ENCODE measurements around the gene MRPS27. TPM values are rescaled to one million over a fixed set of nuclear protein-coding genes. Genes with fewer than 3 reads are reported as not detected.
"Not testable (repeated sequence)": the region's sequence is repeated elsewhere in the genome, so short reads cannot be mapped to it uniquely, and the experiment has no call there.

MRPS27 gene
- total RNA-seq, 2 experiments from 2014 or later = 48.2 to 53.9 TPM

GRCh38 chr5:72185496-72186329, 134.3 kb downstream of the MRPS27 start:
- H3K9me3 Mint-ChIP-seq (ENCODE audit: insufficient read depth) = no peaks in the 10 kb centered on the region
- CTCF ChIA-PET = no interaction called here

GRCh38 chr5:72184408-72184807, 135.6 kb downstream of the MRPS27 start:
- Mint-ChIP-seq H3K27me3 (ENCODE audit: low read depth) (peaks cover 45% of the 10 kb centered on the region), H3K36me3 (ENCODE audit: low read depth) (no peaks in the 10 kb centered on the region), H3K27ac (no peak overlapping the region), H3K4me3 (no peak overlapping the region), H3K9me3 (ENCODE audit: insufficient read depth) (no peaks in the 10 kb centered on the region), H3K4me1 (ENCODE audit: low read depth) (no peaks in the 10 kb centered on the region)
- ChIA-PET POLR2A (no interaction called here), CTCF (no interaction called here)
- no peak for DNase-seq
- ATAC-seq = no peak

More at GRCh38 chr5:72185496-72186329, 134.3 kb downstream of the MRPS27 start:
- H3K36me3 Mint-ChIP-seq (ENCODE audit: low read depth) = no peaks in the 10 kb centered on the region
- ATAC-seq (no peak), DNase-seq (no peak)
- no peak overlapping the region for H3K27ac Mint-ChIP-seq
- H3K4me3 Mint-ChIP-seq = no peak overlapping the region
- H3K27me3 Mint-ChIP-seq (ENCODE audit: low read depth) = peaks cover 44% of the 10 kb centered on the region
- POLR2A ChIA-PET = no interaction called here
- H3K4me1 Mint-ChIP-seq (ENCODE audit: low read depth) = no peaks in the 10 kb centered on the region

- Mint-ChIP-seq H3K9me3 (ENCODE audit: insufficient read depth) (no peaks in the 10 kb centered on the region), H3K27ac (no peak overlapping the region), H3K27me3 (ENCODE audit: low read depth) (peaks cover 42% of the 10 kb centered on the region), H3K4me1 (ENCODE audit: low read depth) (no peaks in the 10 kb centered on the region), H3K4me3 (no peak overlapping the region), H3K36me3 (ENCODE audit: low read depth) (no peaks in the 10 kb centered on the region)
- ChIA-PET CTCF (no interaction called here), POLR2A (no interaction called here)
- DNase-seq (no peak), ATAC-seq (no peak)
These were observed 136.9 kb downstream of the MRPS27 start for GRCh38 chr5:72183101-72183520.

- Mint-ChIP-seq H3K4me1 (ENCODE audit: low read depth) (no peaks in the 10 kb centered on the region), H3K4me3 (no peak overlapping the region), H3K9me3 (ENCODE audit: insufficient read depth) (no peaks in the 10 kb centered on the region), H3K27me3 (ENCODE audit: low read depth) (peaks cover 39% of the 10 kb centered on the region), H3K36me3 (ENCODE audit: low read depth) (no peaks in the 10 kb centered on the region), H3K27ac (no peak overlapping the region)
- POLR2A ChIA-PET = no interaction called here
- CTCF ChIA-PET = no interaction called here
- ATAC-seq (no peak), DNase-seq (no peak)
These were observed 137.4 kb downstream of the MRPS27 start for GRCh38 chr5:72182686-72183085.

- ChIA-PET POLR2A (no interaction called here), CTCF (no interaction called here)
- DNase-seq = no peak
- H3K4me3 Mint-ChIP-seq = no peak overlapping the region
- no peaks in the 10 kb centered on the region for H3K9me3 Mint-ChIP-seq (ENCODE audit: insufficient read depth)
- no peak for ATAC-seq
- no peaks in the 10 kb centered on the region for H3K4me1 Mint-ChIP-seq (ENCODE audit: low read depth)
- H3K36me3 Mint-ChIP-seq (ENCODE audit: low read depth) = no peaks in the 10 kb centered on the region
- H3K27ac Mint-ChIP-seq = no peak overlapping the region
- H3K27me3 Mint-ChIP-seq (ENCODE audit: low read depth) = peaks cover 37% of the 10 kb centered on the region
These were observed 139.1 kb downstream of the MRPS27 start for GRCh38 chr5:72180925-72181324.

- no peak for ATAC-seq
- ChIA-PET CTCF (no interaction called here), POLR2A (no interaction called here)
- Mint-ChIP-seq H3K36me3 (ENCODE audit: low read depth) (no peaks in the 10 kb centered on the region), H3K27ac (no peak overlapping the region), H3K9me3 (ENCODE audit: insufficient read depth) (no peaks in the 10 kb centered on the region), H3K4me3 (no peak overlapping the region), H3K27me3 (ENCODE audit: low read depth) (peaks cover 36% of the 10 kb centered on the region), H3K4me1 (ENCODE audit: low read depth) (no peaks in the 10 kb centered on the region)
- DNase-seq = no peak
These were observed 140.1 kb downstream of the MRPS27 start for GRCh38 chr5:72179816-72180440.

- POLR2A ChIA-PET = no interaction called here
- Mint-ChIP-seq H3K27ac (no peak overlapping the region), H3K36me3 (ENCODE audit: low read depth) (no peaks in the 10 kb centered on the region), H3K27me3 (ENCODE audit: low read depth) (peaks cover 40% of the 10 kb centered on the region), H3K4me3 (no peak overlapping the region), H3K4me1 (ENCODE audit: low read depth) (no peaks in the 10 kb centered on the region), H3K9me3 (ENCODE audit: insufficient read depth) (no peaks in the 10 kb centered on the region)
- CTCF ChIA-PET = no interaction called here
- ATAC-seq (no peak), DNase-seq (no peak)
These were observed 140.8 kb downstream of the MRPS27 start for GRCh38 chr5:72179028-72179815.

GRCh38 chr5:72177538-72177937, 142.5 kb downstream of the MRPS27 start:
- Mint-ChIP-seq H3K27me3 (ENCODE audit: low read depth) (peaks cover 41% of the 10 kb centered on the region), H3K4me1 (ENCODE audit: low read depth) (no peaks in the 10 kb centered on the region)

GRCh38 chr5:72172786-72173185, 147.3 kb downstream of the MRPS27 start:
- ChIA-PET POLR2A (no interaction called here), CTCF (no interaction called here)
- no peaks in the 10 kb centered on the region for H3K9me3 Mint-ChIP-seq (ENCODE audit: insufficient read depth)
- ATAC-seq = no peak
- H3K4me1 Mint-ChIP-seq (ENCODE audit: low read depth) = no peaks in the 10 kb centered on the region
- H3K27ac Mint-ChIP-seq = no peak overlapping the region
- no peak for DNase-seq
- no peak overlapping the region for H3K4me3 Mint-ChIP-seq
- H3K27me3 Mint-ChIP-seq (ENCODE audit: low read depth) = peaks cover 47% of the 10 kb centered on the region
- no peaks in the 10 kb centered on the region for H3K36me3 Mint-ChIP-seq (ENCODE audit: low read depth)

More at GRCh38 chr5:72177538-72177937, 142.5 kb downstream of the MRPS27 start:
- Mint-ChIP-seq H3K4me3 (no peak overlapping the region), H3K36me3 (ENCODE audit: low read depth) (no peaks in the 10 kb centered on the region), H3K27ac (no peak overlapping the region), H3K9me3 (ENCODE audit: insufficient read depth) (no peaks in the 10 kb centered on the region)
- no peak for DNase-seq
- CTCF ChIA-PET = no interaction called here
- POLR2A ChIA-PET = no interaction called here
- ATAC-seq = no peak

- POLR2A ChIA-PET = no interaction called here
- CTCF ChIA-PET = no interaction called here
- H3K27ac Mint-ChIP-seq = no peak overlapping the region
- no peaks in the 10 kb centered on the region for H3K9me3 Mint-ChIP-seq (ENCODE audit: insufficient read depth)
- H3K4me1 Mint-ChIP-seq (ENCODE audit: low read depth) = peaks cover 2% of the 10 kb centered on the region
- ATAC-seq (no peak), DNase-seq (no peak)
- no peak overlapping the region for H3K4me3 Mint-ChIP-seq
- no peaks in the 10 kb centered on the region for H3K36me3 Mint-ChIP-seq (ENCODE audit: low read depth)
- peaks cover 53% of the 10 kb centered on the region for H3K27me3 Mint-ChIP-seq (ENCODE audit: low read depth)
These were observed 148.4 kb downstream of the MRPS27 start for GRCh38 chr5:72171667-72172066.

- H3K27ac Mint-ChIP-seq; H3K9me3 Mint-ChIP-seq (ENCODE audit: insufficient read depth); DNase-seq; ATAC-seq; H3K4me1 Mint-ChIP-seq (ENCODE audit: low read depth); POLR2A ChIA-PET; CTCF ChIA-PET; H3K36me3 Mint-ChIP-seq (ENCODE audit: low read depth); H3K4me3 Mint-ChIP-seq: not testable (repeated sequence)
- peaks cover 55% of the 10 kb centered on the region for H3K27me3 Mint-ChIP-seq (ENCODE audit: low read depth)
These were observed 148.9 kb downstream of the MRPS27 start for GRCh38 chr5:72171181-72171580.

GRCh38 chr5:72170101-72170500, 149.9 kb downstream of the MRPS27 start:
- H3K27me3 Mint-ChIP-seq (ENCODE audit: low read depth) = peaks cover 50% of the 10 kb centered on the region
- CTCF ChIA-PET = no interaction called here

More at GRCh38 chr5:72170101-72170500, 149.9 kb downstream of the MRPS27 start:
- no peaks in the 10 kb centered on the region for H3K9me3 Mint-ChIP-seq (ENCODE audit: insufficient read depth)
- no peak overlapping the region for H3K4me3 Mint-ChIP-seq
- H3K4me1 Mint-ChIP-seq (ENCODE audit: low read depth) = peaks cover 4% of the 10 kb centered on the region
- H3K36me3 Mint-ChIP-seq (ENCODE audit: low read depth) = no peaks in the 10 kb centered on the region
- POLR2A ChIA-PET = no interaction called here
- ATAC-seq (no peak), DNase-seq (no peak)
- H3K27ac Mint-ChIP-seq = no peak overlapping the region
